Measurements from ENCODE around the gene IRF1. TPM values are rescaled to one million over a fixed set of nuclear protein-coding genes. Genes with fewer than 3 reads are reported as not detected.

Gene IRF1
- total RNA-seq (2022; extraction: Qiagen RNA extraction): 29.4 to 45.1 TPM (median 39.5 TPM) in 5 replicates

GRCh38 chr5:132490484-132491367 is at the start of gene IRF1:
IRF1 (minus strand) TSS chr5:132490773; CDS start chr5:132489478, 1,295 bp downstream.

Other genes with a start within 250 kb of the IRF1 start
- gene PDLIM4, start 233.1 kb downstream of the IRF1 start, total RNA-seq (2022; extraction: Qiagen RNA extraction): 0.26 to 0.80 TPM (median 0.44 TPM) in 4 of 5 replicates, not detected in the other
- 4.0 to 4.9 TPM (median 4.3 TPM) in 5 replicates for gene SLC22A4, start 196.4 kb downstream of the IRF1 start, total RNA-seq (2022; extraction: Qiagen RNA extraction)
- 21.6 to 26.6 TPM (median 23.7 TPM) in 5 replicates for gene SLC22A5, start 121.1 kb downstream of the IRF1 start, total RNA-seq (2022; extraction: Qiagen RNA extraction)
- not detected in 5 replicates for gene IL5, start 52.7 kb upstream of the IRF1 start, total RNA-seq (2022; extraction: Qiagen RNA extraction)
- 26.5 to 35.9 TPM (median 28.8 TPM) in 5 replicates for gene RAD50, start 66.2 kb upstream of the IRF1 start, total RNA-seq (2022; extraction: Qiagen RNA extraction)
- gene IL13, start 167.4 kb upstream of the IRF1 start, total RNA-seq (2022; extraction: Qiagen RNA extraction): 0.06 to 0.13 TPM in 2 of 5 replicates, not detected in the others
- gene IL4, start 183.2 kb upstream of the IRF1 start, total RNA-seq (2022; extraction: Qiagen RNA extraction): not detected in 5 replicates
- gene KIF3A, start 246.8 kb upstream of the IRF1 start, total RNA-seq (2022; extraction: Qiagen RNA extraction): 5.2 to 11.6 TPM (median 8.7 TPM) in 5 replicates